GM18858 (cell line): ENCODE data around the gene CNKSR1.
"Not testable (repeated sequence)": the region's sequence is repeated elsewhere in the genome, so short reads cannot be mapped to it uniquely, and the experiment has no call there.

Source experiments
- ATAC-seq: cut with Tn5 transposase; IDR thresholded peaks from one replicate; pipeline ENCODE4 v1.9.1; 2021; ENCODE audit not compliant: unreplicated experiment

CNKSR1 gene

DNA sequence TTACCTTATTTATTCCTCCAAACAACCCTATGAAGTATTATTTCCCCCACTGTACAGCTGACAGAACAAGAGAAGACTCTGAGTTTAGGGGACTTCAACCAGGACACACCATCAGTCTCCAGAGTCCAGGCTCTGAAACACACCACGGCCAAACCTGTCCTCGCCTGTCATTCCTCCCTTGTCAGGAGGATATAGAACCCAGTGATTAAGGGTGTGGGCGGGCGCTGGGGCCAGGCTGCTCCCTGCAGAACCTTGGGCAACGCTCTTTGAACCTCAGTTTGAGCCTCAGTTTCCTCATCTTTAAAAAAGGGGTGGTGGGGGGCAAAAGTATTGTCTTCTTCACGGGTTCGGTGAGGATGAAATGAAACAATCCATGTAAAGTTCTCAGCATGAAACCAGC lies 47.3 kb downstream of the CNKSR1 start:
- ATAC-seq, result no peak

DNA sequence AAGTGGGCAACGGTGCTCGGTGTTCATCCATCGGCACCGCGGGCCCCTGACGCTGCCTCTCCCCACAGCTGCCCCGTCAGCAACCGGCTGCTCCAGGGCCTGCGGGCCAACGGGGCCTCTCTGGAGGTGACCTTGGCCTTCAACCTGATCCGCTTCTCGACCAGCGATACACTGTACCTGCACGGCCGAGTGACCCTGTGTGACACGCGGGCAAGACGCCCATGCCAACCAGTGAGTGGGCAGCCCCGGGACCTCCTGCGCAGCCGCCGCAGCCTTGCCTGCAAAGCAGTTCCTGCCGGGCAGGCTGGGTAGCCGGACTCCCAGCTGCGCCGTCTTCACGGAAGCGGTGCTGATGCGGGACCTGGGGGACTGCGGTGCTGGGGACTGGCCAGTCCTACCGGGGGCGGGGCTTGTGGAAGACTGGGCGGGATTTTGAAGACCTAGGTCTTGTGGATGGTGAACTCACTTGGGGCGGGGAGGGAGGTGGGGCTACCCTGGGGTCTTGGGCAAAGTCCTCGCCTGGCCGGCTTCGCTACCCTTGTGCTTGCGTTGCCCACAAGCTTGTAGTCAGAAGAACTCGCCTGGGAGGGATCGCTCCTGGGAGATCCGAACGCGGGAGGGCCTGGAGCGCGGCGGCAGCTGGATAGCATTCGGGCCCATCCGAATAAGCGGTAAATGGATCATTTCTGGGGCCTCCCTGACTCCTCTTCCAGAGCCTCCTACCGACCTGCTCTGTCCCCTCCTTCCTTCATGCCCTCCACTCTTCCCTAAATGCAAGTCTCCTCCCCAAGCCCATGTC lies 47.9 kb downstream of the CNKSR1 start:
- no peak for ATAC-seq

DNA sequence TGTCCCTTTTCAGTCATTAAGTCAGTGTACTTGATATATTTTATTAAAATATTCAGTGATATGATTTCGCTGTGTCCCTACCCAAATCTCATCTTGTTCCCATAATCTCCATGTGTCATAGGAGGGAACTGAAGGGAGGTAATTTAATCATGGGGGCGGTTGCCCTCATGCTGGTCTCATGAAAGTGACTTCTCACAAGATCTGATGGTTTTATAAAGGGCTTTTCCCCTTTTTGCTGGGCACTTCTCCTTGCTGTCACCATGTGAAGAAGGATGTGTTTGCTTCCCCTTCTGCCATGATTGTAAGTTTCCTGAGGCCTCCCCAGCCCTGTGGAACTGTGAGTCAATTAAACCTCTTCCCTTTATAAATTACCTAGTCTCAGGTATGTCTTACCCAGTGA lies 53.4 kb downstream of the CNKSR1 start:
- not testable (repeated sequence) for ATAC-seq

DNA sequence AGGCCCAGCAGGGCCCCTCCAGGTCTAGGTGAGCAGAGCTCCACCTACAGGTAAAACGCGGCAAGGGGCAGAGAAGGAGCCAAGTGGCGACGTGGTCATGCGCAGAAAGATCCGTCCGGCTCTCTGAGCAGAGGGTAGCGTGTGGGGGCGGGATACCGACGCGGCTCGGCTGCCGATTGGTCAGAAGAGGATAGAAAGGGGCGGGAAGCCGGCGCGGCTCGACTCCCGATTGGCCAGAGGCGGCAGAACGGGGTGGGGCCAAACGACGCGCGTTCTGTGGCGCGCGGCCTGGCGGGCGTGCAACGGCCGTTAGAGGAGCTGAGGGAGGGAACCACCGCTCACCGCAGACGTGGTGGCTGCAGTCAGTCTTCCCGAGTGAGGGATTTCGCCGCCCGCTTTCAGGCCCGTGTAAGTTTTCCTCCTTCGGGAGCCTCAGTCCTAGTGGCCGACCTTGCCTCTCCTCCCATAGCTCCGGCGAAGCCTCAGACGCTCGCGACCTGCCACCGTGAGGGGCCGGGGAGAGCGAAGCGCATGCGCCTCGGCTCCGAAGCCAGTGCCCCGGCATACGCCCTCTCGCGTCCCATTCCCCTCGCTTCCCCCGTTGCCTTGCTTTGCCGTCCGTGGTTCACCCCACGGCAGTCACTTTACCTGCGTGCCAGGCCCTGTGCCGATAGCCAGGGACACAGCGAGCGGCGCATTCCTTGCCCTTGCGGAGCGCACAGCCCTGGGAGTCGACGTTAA lies 56.8 kb downstream of the CNKSR1 start, which contains the start of gene CEP85:
Gene CEP85, plus strand, starts transcription at position 298 of the 741 bp plus-strand sequence. CDS start 5,584 bp downstream, outside the sequence.
- ATAC-seq, result peak; percentile 81

DNA sequence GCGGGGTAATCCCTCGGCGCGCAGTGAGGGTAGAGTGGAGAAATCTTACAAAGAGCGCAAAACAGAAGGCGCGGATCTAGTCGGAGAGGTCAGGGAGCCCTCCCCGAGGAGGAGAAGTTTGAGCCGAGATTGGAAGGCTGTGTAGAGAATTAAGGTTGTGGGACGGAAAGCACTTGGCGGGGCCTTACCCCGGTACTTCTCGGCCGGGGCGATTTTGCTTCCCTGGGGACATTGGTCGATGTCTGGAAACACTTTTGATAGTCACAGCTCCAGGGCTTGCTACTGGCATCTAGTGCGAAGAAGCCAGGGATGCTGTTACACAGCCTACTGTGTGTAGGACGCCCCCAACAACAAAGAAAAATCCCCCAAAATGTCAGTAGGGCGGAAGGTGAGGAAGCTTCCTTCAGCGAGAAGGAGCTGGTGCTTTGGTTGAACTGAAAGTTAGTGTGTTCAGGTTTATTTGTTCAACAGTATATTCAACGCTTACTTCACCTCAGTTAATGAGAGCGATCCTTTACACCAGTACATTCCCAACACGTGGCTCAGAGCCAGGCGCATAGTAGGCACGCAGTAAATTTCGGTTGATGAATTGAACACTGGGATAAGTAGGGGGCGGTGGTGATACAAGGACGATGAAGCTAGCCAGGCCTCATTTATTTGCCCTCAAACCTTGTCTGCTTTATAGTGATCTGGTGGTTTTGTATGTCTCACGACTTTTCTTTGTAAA lies 57.5 kb downstream of the CNKSR1 start:
- ATAC-seq, result no peak

DNA sequence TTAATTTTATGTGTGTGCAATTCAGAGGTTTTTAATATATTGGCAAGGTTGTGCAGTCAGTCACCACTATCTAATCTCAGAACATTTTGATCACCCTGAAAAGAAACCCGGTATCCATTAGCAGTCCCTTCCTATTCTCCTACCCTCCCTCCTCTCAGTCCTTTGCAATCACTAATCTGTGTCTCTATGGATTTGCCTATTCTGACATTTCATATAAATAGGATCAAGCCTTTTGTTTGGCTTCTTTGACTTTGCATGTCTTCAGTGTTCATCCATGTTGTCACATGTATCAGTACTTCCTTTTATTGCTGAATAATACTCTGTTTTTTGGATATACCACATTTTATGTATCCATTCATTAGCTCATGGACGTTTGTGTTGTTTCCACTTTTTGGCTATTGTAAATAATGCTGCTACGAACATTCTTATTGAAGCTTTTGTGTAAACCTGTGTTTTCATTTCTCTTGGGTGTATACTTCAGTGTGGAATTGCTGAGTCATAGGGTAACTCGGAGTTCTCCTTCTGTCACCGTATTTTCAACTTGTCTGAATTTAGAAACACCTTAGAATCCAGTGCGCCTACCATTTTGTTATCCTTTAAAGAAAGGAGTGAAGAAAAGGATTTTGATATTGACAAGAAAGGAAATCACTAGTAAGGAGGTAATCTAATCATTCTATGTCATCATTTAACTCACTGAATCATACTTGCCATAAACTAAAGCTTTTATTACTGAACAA lies 60.1 kb downstream of the CNKSR1 start:
- no peak for ATAC-seq
